ENCODE data around the gene CEP19.
"Not testable (repeated sequence)": the region's sequence is repeated elsewhere in the genome, so short reads cannot be mapped to it uniquely, and the experiment has no call there.

CEP19 gene

DNA sequence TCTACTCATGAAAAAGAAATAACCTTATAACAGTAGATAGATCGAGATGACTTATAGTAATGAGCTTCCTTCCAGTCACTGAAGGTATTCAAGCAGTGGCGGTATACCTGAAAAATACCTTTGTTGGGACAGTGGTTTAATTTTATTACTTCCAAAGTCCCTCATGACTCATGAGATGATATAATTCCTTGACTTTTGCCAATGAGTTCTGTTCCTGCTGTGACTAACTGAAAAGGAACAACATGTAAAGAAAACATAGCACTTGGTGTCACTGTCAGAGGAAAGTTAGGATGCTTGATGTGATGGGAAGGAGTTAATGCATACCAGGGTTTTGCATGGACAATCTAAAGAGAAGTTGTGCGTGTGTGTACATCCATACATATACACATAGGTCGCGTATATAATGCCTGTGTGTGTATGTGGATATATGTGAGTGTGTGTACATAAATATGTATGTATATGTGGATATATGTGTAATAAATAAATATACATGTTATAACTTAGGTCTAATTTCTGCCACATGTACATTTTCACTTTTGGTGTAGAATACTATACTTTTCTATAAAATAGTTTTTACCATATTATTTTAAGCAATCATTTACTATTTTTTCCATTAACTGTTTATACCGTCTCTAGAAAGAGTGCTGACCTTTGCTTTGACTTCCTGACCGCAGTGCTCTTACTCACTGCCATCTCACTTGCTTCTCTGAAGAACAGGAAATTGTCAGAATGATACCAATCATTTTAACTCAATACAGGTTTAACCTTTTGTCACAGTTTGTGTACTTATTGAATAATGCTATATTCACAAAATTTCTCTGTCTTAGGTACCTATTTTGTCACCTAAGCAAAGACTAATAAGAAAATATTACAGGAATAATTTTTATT, 15.0 kb upstream of the CEP19 start:
- H3K27ac ChIP-seq: no peak overlapping the region
- TF ChIP-seq ZFX (IDR thresholded peaks at IDR 0.05) (no peak), CTCF (conservative IDR thresholded peaks at IDR 0.05) (no peak)

DNA sequence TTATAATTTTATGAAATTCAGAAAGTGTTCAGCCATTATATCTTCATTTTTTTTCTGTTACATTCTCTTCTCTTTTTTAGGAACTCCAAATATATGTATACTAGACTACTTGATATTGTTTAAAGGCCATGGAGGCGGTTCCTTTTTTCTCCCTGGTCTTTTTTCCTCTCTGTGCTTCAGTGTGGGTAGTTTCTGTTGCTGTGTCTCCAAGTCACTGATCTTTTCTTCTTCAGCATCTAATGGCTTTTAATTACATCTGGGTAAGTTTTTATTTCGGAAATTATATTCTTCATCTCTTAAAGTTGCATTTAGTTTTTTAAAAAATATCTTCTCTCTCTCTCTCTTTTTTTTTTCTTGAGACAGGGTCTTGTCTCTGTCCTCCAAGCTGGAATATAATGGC, 9.0 kb upstream of the CEP19 start:
- no peak overlapping the region for H3K27ac ChIP-seq
- no peak for TF ChIP-seq ZFX (IDR thresholded peaks at IDR 0.05)
- no peak for TF ChIP-seq CTCF (conservative IDR thresholded peaks at IDR 0.05)

GRCh38 chr3:196717162-196717561, 5.1 kb upstream of the CEP19 start:
- H3K27ac ChIP-seq: not testable (repeated sequence)

DNA sequence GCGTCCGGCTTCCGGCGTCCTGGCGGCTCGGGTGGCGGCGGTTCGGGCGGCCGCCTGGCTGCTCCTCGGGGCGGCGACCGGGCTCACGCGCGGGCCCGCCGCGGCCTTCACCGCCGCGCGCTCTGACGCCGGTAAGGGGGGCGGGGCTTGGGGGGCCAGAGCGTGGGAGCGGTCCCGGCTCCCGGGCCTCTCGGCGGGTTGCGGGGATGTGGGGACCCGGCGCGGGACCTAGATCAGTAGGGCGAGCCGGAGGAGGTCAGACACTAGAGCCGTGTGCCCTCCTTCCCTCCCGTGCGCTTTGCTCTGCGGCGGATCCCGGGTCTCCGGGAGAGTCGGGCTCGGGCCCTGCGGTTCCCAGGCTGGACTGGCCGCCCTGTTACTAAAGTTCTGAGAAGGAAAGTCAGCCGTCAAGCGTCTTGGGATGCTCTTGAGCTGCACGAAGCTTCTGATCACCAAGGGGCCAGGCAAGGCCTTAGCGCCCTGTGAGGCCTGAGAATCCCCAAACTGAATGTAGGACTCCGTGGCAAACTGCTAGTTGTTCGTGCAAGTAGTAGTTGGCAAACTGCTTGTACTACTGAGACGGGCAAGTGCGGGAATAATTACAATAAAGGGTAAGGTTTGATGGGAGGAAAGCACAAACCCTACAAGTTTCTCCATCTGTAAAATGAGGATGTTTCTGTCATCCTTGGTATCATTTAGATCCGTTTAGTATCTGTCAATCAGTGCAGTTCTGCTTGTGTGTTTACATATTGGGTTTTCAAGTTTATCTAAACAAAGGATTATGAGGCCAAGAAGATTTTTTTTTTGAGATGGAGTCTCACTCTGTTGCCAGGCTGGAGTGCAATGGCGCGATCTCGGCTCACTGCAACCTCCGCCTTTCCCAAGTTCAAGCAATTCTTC, 714 bp upstream of the CEP19 start:
- TF ChIP-seq ZFX (IDR thresholded peaks at IDR 0.05) (peak; percentile 98), CTCF (conservative IDR thresholded peaks at IDR 0.05) (no peak)
- peak overlapping the region; percentile 79 for H3K27ac ChIP-seq

- no peak overlapping the region for H3K27ac ChIP-seq
- no peak for TF ChIP-seq ZFX (IDR thresholded peaks at IDR 0.05)
- TF ChIP-seq CTCF (conservative IDR thresholded peaks at IDR 0.05): no peak
Observed at GRCh38 chr3:196708467-196708866, 3.6 kb downstream of the CEP19 start.

- no peak overlapping the region for H3K27ac ChIP-seq
- TF ChIP-seq ZFX (IDR thresholded peaks at IDR 0.05) (no peak), CTCF (conservative IDR thresholded peaks at IDR 0.05) (no peak)
Observed at GRCh38 chr3:196707566-196707965, 4.5 kb downstream of the CEP19 start.

DNA sequence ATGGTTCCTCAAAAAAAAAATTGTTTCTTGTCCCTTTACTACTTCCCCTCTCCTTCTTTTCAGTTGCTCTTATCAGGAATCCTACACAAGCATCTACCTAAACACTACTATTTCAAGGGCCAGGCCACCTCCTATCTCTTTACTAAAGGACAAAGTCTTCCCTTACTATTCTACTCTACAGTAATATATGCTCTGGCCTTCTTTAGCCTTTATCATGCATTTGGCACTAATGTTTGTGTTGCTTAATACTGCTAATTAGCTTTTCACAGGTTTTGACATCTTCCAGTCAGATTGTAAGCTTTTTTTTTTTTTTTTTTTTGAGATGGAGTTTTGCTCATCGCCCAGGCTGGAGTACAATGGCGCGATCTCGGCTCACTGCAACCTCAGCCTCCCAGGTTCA, 5.3 kb downstream of the CEP19 start:
- TF ChIP-seq ZFX (IDR thresholded peaks at IDR 0.05) (no peak), CTCF (conservative IDR thresholded peaks at IDR 0.05) (no peak)
- no peak overlapping the region for H3K27ac ChIP-seq

All from C4-2B (cell line).